ENCODE measurements around the gene PHGDH.
A peak's percentile ranks its signal among the peaks of the same experiment; 100 is the strongest.
"Not testable (repeated sequence)": the region's sequence is repeated elsewhere in the genome, so short reads cannot be mapped to it uniquely, and the experiment has no call there.

Gene PHGDH

GRCh38 chr1:119700326-119700725 is 11.4 kb upstream of the PHGDH start:
- no peak for DNase-seq

- DNase-seq: no peak
Observed at GRCh38 chr1:119701659-119702058, 10.1 kb upstream of the PHGDH start.

- peak; percentile 51 for DNase-seq
Observed at GRCh38 chr1:119702384-119702783, 9.3 kb upstream of the PHGDH start.

GRCh38 chr1:119703666-119704450 is 7.9 kb upstream of the PHGDH start:
- DNase-seq: no peak

GRCh38 chr1:119706599-119706998 is 5.1 kb upstream of the PHGDH start:
- DNase-seq: not testable (repeated sequence)

GRCh38 chr1:119711356-119711803 is 354 bp upstream of the PHGDH start:
- DNase-seq: not testable (repeated sequence)

- peak; percentile 68 for DNase-seq
Observed at GRCh38 chr1:119712342-119713038, 756 bp downstream of the PHGDH start.

GRCh38 chr1:119713039-119713748 is 1.5 kb downstream of the PHGDH start:
- no peak for DNase-seq

- no peak for DNase-seq
Observed at GRCh38 chr1:119713749-119714456, 2.2 kb downstream of the PHGDH start.

GRCh38 chr1:119714583-119714982 is 2.8 kb downstream of the PHGDH start:
- DNase-seq: no peak

- DNase-seq: no peak
Observed at GRCh38 chr1:119715542-119715941, 3.8 kb downstream of the PHGDH start.

GRCh38 chr1:119718409-119718808 is 6.7 kb downstream of the PHGDH start:
- no peak for DNase-seq

- DNase-seq: no peak
Observed at GRCh38 chr1:119718972-119719371, 7.2 kb downstream of the PHGDH start.

- no peak for DNase-seq
Observed at GRCh38 chr1:119720866-119721440, 9.2 kb downstream of the PHGDH start.

GRCh38 chr1:119721896-119722295 is 10.2 kb downstream of the PHGDH start:
- DNase-seq: no peak

GRCh38 chr1:119724611-119725218 is 13.0 kb downstream of the PHGDH start:
- DNase-seq: no peak

- DNase-seq: no peak
Observed at GRCh38 chr1:119725626-119726025, 13.9 kb downstream of the PHGDH start.

- no peak for DNase-seq
Observed at GRCh38 chr1:119727991-119728390, 16.3 kb downstream of the PHGDH start.

- DNase-seq: no peak
Observed at GRCh38 chr1:119729044-119729443, 17.3 kb downstream of the PHGDH start.

- no peak for DNase-seq
Observed at GRCh38 chr1:119731060-119731459, 19.3 kb downstream of the PHGDH start.

- DNase-seq: no peak
Observed at GRCh38 chr1:119731741-119732430, 20.2 kb downstream of the PHGDH start.
